Fibroblast of skin of right quadriceps (primary cell): ENCODE measurements around the gene NDUFAF8.

ENCODE experiments used
- DNase-seq: peaks from one replicate; pipeline ENCODE4 v3.0.0-alpha.2; 2013

Gene NDUFAF8

GRCh38 chr17:81200695-81201580 is 38.2 kb upstream of the NDUFAF8 start:
- peak; percentile 45 for DNase-seq

- no peak for DNase-seq
Observed at GRCh38 chr17:81202318-81202717, 36.8 kb upstream of the NDUFAF8 start.

GRCh38 chr17:81203136-81203535 is 36.0 kb upstream of the NDUFAF8 start:
- no peak for DNase-seq

GRCh38 chr17:81204578-81204977 is 34.5 kb upstream of the NDUFAF8 start:
- no peak for DNase-seq

- DNase-seq, result no peak
Observed at GRCh38 chr17:81206166-81206565, 33.0 kb upstream of the NDUFAF8 start.

DNA sequence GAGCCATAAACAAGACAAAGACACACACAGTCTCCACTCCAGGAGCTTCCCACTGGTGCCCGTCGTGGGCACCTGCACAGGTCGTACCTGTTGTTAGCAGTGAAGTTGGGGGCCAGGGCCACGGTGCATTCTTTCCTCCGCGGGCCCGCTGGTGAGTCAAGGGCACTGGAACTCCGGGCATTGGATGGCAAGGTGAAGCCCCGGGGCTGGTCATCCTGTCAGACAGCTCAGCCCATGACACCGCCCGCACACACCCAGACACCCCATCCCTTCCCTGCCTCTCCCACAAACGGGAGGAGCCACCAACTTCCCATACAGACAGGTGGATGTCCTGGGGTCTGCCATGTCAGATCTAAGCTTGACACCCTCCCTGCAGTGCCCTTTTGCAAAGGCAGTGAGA is 32.5 kb upstream of the NDUFAF8 start:
- no peak for DNase-seq

DNA sequence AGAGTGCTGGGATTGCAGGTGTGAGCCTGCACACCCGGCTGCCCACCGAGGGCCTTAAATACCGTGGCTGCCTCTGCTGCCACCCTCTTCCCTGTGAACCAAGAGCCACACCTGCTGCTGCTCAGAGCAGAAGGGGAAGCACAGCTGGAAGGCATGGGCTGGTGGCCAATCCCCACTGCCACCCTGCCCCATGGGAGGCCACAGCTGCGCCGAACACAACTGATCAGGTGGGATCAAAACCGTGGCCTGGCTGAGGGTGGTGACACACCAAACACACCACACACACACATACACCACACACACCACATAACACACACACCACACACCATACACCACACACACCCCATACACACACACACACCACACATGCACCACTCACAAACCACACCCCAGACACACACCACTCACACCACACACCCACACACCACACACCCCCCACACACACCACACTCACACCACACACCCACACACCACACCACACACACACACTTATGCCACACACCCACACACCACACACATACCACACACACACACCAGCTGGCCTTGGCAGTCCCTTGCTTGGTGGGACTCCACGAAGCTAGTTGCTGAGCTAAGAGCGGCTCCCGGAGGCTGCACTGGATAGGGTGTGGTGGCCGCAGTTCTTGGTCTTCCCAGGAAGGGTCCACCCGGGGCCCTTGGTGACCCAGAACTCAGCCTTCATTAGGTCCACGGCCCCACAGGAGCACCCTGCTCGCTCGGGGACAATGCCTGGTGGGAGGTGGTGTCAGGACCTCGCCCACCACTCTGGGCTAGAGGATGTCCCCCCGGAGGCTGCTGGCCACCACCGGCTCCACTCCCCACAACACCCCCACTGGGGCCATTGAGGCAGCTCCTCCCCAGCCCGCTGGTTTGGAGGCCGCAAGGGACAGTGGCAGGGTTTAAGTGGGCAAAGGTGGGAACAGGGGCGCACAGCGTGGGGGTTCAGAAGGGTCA is 31.2 kb upstream of the NDUFAF8 start:
- no peak for DNase-seq

DNA sequence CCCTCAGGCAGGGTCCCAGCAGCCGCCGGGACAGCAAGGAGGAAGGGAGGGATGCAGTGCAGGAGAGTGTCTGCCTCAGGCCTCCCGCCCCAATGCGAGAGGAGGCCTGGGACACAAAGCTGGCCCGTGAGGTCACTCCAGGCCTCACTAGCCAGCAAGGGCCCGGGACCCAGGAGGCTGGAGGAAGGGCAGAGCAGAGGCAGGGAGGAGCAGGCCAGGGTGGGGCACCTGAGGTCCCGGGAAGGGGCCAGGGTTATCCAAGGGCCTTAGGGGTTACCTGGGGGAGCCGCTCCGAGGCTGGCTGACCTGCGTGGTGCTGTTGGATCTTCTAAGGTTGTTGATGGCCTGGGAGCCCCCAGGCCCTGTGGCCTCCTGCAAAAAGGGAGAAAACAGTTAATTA is 30.5 kb upstream of the NDUFAF8 start:
- DNase-seq, result no peak

DNA sequence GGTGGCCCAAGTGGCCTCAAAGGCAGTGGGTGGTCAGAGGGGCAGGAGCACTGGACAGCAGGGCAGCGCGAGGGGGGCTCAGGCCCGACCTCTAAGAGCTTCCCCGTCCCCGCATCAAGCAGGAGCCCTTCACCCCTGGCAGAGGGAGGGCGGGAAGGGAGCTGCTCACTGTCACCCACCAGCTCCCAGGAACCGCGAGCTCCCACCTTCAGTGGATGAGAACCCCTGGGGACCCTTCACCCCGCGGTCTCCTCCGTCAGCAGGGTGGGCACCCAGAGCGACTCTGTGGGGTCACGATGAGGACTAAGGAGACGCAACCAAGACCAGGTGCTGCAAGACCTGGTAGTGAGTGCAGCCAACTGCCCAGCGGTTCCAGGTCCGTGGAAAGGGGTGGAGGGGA is 30.0 kb upstream of the NDUFAF8 start:
- DNase-seq, result no peak

DNA sequence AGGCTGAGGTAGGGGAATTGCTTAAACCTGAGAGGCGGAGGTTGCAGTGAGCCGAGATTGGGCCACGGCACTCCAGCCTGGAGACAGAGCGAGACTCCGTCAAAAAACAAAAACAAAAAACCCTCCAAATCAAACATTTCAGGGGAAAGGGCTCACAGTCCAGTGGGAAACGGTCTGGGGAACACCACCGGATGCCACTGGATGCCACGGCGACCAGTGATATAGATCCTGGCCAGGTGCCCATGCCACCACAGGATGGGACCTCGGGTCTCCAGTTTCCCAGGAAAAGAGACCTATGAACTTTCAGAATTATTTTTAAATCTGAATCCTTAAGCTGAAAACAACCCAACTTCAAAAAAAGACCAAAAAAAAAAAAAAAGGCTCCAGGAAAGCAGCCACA is 28.7 kb upstream of the NDUFAF8 start:
- DNase-seq, result no peak

GRCh38 chr17:81210868-81211267 is 28.2 kb upstream of the NDUFAF8 start:
- no peak for DNase-seq

- no peak for DNase-seq
Observed at GRCh38 chr17:81212365-81212764, 26.8 kb upstream of the NDUFAF8 start.

DNA sequence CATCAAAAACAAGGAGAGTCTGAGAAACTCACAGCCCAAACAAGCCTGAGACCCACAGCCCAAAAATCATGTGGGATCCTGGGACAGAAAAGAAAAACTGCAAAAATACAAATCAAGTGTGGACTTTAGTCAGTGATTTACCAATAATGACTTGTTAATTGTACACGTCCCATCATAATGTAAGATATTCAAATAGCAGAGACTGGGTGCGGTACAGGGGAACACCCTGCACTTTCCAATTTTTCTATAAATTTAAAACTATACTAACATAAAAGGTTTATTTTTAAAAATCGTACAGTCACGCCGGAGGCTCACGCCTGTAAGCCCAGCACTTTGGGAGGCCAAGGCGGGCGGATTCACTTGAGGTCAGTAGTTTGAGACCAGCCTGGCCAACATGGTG is 25.1 kb upstream of the NDUFAF8 start:
- no peak for DNase-seq

- DNase-seq, result no peak
Observed at GRCh38 chr17:81217491-81217890, 21.6 kb upstream of the NDUFAF8 start.

GRCh38 chr17:81218459-81218858 is 20.7 kb upstream of the NDUFAF8 start:
- DNase-seq, result no peak

GRCh38 chr17:81218991-81219390 is 20.1 kb upstream of the NDUFAF8 start:
- DNase-seq, result no peak

DNA sequence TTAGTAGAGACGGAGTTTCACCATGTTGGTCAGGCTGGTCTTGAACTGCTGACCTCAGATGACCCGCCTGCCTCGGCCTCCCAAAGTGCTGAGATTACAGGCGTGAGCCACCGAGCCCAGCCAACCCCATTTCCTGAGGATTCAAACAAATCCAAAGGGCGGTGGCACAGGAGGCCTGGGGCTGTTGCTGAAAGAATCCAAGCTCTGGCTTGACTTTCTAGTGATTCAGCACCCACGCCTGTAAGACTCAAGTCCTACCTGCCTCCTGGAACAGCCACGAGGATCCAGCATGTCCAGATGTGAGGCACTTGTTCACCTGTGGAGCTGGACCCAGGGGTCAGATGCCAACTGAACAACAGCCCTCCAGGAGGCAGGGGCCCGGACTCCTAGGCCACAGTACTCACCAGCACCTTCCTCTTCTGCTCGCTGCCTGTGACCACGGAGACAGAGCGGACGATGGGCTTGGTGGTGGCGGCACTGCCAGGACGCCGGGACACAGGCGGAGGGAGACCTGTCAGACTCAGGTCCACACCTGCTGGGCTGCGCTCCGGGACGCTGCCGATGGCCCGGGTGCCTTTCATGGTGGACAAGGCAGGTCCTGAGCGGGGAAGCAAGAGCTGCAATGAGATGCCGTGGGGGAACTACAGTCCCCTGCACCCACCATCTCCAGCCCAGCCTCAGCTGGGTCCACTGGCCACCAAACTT is 19.5 kb upstream of the NDUFAF8 start:
- no peak for DNase-seq

GRCh38 chr17:81221371-81221841 is 17.7 kb upstream of the NDUFAF8 start:
- no peak for DNase-seq

- no peak for DNase-seq
Observed at GRCh38 chr17:81221842-81222619, 17.1 kb upstream of the NDUFAF8 start.

GRCh38 chr17:81222620-81222905 is 16.6 kb upstream of the NDUFAF8 start:
- no peak for DNase-seq

DNA sequence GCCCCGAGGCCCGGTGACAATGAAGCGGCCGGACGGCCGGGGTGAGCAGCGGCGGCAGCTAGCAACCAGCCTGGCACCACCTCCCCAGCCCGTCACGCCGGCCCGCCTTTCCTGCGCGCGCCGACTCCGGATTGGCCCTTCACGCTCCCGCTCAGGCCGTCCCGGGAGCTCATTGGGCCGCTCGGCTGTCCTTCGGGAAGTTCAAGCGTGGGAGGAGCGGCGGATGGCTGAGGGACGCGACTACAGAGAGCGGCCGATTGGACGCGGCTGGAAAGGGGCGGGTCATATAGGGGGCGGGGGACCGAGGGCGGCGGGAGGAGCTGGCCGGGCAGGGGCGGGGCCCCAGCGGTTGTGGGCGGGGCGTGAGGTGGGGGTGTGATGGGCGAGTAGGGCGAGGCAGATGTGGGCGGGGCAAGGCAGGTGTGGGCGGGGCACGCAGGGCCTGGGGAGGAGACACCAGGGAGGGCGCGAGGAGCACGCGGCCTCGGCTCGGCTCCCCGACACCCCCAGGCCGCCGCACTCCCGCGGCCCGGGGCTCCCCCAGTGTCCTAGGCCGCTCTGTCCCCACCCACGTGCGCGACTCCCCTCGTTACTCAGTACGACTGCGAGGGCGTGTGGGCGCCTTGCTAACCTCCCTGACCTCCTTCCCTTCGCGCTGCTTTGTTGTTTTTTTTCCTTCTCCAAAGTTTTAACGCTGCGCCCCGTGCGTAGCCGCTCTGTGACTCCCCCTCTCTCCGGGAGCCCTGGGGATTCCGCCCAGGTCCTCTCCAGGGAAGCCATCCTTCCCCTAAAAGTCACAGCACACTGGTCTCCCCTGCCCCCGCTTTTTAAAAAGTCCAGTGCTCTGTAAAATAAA is 16.0 kb upstream of the NDUFAF8 start, which contains the start of gene CEP131:
TSS of gene CEP131 (minus strand) at position 60 of the 856 bp plus-strand sequence. CDS start 2,909 bp downstream, outside the sequence.
- DNase-seq, result peak; percentile 98
